ENCODE measurements around the gene ZDHHC16.

DNA sequence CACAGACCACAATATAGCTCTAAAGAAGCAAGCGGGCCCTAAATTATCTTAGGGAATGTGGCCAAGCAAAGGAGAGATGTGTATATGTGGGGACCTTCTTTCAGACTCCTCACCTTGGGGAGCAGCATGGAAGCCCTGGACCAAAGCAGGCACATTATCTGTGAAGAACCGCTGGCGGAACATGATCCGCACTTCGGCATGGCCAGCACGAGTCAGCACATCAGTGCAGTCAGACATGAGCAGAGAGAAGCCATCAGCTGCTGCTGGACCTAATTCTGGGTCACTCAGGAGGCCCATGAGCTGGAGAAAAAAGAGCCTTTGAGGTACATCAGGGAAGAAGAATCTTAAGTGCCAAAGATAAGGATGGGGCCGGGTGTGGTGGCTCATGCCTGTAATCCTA lies 14.0 kb downstream of the ZDHHC16 start:
- TF ChIP-seq, protein P1, sequence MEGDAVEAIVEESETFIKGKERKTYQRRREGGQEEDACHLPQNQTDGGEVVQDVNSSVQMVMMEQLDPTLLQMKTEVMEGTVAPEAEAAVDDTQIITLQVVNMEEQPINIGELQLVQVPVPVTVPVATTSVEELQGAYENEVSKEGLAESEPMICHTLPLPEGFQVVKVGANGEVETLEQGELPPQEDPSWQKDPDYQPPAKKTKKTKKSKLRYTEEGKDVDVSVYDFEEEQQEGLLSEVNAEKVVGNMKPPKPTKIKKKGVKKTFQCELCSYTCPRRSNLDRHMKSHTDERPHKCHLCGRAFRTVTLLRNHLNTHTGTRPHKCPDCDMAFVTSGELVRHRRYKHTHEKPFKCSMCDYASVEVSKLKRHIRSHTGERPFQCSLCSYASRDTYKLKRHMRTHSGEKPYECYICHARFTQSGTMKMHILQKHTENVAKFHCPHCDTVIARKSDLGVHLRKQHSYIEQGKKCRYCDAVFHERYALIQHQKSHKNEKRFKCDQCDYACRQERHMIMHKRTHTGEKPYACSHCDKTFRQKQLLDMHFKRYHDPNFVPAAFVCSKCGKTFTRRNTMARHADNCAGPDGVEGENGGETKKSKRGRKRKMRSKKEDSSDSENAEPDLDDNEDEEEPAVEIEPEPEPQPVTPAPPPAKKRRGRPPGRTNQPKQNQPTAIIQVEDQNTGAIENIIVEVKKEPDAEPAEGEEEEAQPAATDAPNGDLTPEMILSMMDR (IDR thresholded peaks at IDR 0.05) = no peak
- TF ChIP-seq EZH2 (IDR thresholded peaks at IDR 0.05) = no peak
